GM18517 (cell line): ENCODE measurements around the gene EXOSC7.
"Not testable (repeated sequence)": the region's sequence is repeated elsewhere in the genome, so short reads cannot be mapped to it uniquely, and the experiment has no call there.

Experiments
- ATAC-seq: cut with Tn5 transposase; IDR thresholded peaks from one replicate; pipeline ENCODE4 v1.9.1; 2021; ENCODE audit warnings: mild to moderate bottlenecking, moderate library complexity; ENCODE audit not compliant: unreplicated experiment

The EXOSC7 gene

DNA sequence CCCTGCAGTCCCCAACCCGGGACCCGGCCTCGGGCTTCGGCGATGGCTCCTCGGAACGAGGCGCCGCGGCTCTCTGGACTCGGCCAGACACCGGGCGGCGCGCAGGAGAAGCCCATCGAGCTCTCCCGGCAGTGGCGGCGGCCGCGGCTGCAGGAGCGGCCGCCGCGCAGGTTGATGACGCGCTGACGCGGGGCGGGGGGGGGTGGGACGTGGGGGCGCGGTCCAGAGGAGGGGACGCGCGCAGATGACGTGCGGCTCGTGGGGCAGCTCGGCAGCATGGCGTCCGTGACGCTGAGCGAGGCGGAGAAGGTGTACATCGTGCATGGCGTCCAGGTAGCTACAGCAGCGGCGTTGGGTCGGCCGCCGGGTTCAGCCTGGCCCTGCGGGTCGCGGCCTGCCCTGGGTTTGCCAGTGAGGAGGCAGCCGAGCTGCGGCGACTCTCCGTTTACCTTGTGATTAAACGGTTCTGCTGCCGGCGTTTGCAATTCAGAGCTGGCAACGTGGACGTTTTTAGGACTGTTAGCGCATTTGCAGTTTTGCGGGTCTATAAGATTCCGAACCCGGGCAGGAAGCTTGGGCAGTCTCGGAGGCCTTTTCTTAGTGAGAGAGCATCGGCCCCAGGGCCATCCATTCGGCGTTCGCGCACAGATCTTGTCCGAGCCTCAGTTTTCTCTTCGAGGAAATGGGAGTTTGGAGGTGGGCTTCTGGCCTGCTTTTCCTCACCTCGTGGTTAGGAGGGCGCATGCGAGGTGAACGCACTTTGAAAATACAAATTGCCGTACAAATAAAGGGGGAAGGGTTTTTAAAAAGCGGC, at the start of gene EXOSC7, which contains the start of gene ZDHHC3:
EXOSC7 (plus strand) TSS at position 243 of the 814 bp plus-strand sequence; CDS start at position 277, 34 bp downstream.
ZDHHC3 (minus strand) TSS at position 173 of the 814 bp plus-strand sequence. CDS start 16,738 bp downstream, outside the sequence.
- ATAC-seq: peak; percentile 69

DNA sequence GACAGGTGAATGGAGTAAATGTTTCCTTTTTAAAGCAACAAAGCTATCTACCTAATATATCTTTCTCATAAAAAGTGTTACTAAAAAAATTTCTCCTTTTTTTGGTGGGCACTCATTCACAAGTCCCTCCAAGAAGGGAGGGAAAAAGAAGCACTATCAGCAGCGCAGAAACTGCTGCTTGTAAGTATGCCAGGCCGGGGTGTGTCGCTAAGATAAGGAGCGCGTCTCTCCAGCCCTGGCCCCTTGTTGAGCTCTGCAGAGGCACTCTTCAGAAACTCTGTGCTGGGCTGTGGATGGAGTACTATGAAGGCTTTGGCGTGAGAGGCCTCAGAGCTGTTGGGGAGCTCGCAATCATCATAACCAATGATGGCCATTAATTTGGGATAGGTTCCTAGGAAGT, 49.1 kb upstream of the EXOSC7 start:
- no peak for ATAC-seq

DNA sequence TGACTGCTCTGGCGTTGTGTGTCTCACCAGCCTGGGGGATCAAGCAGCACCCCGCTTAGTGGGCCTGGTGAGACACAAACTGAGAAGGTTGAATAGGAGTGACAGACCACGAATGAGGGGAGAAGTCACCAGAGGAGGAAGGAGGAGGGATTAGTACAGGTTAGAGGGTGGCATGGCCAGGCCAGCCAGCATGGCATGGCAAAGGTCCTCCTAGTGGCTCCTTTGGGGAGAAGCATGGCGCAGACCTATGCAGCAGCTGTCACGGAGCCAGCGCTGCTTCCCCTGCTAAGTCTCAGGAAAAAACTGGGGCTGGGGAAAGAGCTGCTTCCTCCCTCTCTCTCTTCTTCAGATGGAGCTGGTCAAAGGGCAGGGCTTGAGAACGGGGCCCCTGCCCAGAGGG, 48.7 kb upstream of the EXOSC7 start:
- no peak for ATAC-seq

DNA sequence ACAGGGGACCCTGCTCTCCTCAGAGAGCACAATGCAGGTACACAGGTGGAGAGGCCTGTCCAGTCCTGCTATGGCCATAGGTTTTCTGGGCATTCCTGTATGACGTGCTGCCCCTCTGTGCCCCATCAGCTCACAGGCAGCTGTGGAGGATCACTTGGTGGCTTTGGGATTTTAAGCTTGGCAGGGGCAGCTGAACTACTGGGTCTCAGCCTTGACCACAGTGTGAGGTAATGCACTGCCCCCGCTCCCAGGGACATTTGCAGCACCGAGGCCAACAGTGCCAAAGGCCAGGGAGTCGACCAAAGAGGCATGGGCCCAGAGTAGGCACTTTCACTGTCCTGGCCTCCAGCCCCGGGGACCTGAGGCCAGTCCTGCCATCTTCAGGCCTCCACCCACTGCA, 46.3 kb upstream of the EXOSC7 start:
- no peak for ATAC-seq

DNA sequence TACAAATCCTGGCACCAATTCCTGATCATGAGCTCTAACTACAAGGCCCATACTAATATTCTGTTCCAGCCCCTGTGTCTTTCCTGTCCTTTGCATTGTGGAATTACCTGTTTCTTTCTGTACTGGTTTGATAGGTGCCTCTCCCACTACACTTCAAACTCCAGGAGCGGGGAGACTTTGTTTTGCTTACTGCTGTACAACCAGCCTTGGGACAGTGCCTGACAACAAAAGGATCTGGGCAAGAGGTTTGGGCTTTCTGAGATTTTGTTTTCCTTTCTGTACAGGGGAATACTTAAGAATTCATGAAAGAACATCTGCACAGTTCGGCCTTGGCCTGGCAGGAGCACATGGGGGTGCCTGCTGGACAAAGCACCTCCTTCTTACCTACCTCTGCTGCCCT, 45.1 kb upstream of the EXOSC7 start:
- no peak for ATAC-seq

DNA sequence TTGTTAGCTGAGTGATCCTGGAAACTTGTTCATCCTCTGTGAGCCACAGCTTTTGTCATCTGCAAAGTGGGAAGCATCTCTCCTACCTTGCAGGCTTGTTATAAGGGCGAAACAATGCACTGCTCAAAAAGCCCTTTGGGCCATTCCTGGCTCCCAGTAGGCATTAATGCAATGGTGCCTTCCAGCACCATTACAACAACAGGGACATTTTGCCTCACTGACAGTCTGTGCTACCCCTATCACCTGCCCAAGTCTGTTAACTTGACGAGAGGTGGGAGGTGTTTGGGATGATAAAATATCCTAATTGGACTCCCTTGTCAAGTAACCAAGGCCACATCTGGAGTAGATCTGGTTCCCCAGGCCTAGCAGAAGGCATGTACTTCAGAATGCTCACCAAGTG, 44.3 kb upstream of the EXOSC7 start:
- ATAC-seq: no peak

DNA sequence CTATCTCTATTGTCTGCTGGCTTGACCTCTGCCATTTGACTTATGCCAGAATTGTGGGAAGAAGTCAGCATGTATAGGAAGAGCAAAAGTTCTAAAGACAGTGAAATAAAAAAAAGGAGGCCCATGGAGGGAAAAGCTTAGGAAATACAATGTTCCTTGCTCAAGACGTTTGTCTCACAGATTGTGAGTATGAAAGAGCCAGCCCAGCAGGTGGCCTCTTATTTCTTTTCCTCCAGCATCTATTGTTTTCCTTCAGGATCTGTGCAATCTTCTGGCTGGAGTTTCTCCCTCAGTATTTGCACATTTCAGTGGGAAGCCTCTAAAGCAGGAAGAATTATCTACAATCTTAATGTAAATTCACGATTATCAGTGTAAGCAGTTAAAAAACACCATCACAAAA, 43.8 kb upstream of the EXOSC7 start:
- ATAC-seq: no peak

DNA sequence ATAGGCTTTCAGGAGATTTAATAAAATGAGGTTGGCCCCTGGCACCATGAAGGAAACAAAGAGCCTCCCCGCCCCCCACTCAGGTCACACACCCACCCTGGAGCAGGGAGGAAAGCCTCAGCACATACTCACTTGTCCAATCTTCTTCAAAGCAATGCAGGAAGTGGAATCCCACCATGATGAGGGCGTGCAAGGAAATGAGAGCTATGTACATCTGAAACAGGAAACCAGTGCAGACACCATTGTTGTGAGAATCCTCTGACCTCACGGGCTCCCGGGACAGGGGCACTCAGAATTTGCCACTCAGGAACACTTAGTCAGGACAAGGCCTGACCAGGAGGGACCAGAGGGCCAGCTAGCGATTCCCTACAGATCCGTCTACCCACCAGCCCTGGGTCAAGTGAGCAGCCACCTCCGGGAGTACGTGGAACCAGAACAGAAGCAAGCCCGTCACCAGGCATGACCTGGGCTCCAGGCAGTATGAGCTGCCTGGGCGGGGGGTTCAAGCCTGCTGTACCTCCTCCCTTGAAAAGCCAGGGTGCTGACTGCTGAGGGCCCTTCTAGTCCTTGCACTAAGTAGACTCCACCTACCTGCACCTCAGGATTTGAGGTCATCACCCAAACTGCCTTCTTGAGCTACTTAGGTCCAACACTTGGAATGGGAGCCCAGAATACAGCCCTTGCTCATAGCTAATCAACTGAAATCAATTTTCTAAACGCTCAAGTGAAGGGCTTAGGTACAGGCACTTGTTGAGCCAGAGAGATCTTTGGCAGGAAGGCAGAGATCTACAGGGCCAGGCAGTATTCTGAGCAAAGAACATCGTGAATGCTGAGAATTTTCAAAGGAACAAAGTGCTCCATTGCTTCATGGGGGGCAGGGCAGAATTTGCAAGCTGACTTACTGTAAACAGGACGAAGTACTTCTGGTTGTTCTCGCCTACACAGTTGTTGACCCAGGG, 42.8 kb upstream of the EXOSC7 start:
- ATAC-seq: no peak

DNA sequence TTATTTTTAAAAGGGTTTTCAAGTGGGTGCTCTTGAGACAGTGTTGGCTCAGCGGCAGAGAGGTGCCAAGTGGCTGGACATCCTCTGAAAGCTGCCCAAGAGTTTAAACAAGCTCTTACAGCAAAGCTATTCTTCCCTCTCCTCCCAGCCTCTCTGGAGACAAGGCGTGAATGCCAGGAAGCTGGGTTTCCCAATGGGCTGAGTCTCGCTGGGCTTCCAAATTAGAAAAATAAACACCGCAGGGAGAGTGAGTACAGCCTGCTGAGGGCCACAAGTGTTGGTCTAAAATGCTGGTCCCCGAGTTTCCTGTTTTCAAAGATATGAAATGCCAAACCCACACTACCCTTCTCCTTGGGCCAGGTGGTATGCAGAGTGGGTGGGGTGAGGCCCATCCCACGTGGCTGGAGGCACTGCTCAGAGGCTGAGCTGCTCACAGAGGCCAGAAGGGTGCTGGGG, 36.4 kb upstream of the EXOSC7 start:
- no peak for ATAC-seq

DNA sequence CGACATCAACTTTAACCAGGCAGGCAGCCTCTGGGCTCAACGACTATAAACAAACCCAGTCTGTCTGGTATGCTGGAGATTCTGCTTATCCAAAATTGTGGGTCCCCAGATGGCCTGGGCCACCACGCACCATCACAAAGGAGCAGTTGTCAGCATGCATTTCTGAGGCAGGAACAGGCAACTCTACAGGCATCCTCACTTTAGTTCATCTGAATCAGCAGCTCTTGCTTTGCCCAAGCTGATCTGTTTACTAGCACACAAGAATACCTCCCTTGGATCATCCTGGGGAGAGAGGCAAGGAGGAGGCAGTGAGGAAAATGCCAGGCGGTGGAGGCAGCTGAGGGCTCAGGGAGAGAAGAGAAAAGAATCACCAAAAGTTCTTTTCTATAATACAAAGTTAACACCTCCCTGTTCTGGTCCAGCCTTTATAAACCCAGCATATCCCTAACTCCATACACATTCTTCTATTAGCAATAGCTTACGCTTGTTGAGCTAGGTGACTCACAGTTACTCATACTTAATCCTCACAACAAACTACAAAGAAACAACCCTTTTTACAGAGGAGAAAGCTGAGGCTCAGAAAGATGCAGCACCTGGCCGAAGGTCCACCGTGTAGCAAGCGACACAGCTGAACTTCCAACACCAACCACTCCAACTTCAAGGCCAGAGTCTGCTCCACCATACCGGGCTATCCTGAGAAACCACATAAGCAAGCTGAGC, 33.7 kb upstream of the EXOSC7 start:
- ATAC-seq: no peak

DNA sequence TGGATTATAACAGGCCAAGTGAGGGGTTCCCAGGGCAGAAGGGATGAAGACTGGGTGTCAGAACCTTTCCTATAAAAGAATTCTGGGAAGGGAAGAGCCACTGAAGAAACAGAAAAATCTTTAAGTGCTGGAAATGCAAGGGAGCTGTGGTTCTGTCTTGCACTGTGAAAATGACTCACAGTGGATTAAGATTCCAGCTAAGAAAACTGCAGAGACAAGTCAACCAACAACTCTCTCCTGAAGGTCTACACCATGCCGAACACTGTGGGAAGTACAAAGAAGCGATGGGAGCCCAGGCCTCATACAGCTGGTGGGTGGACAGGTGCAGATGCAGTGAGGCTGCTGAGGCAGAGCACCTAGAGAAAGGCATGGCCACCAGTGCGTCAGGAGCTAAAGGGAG, 27.8 kb upstream of the EXOSC7 start:
- ATAC-seq: no peak

DNA sequence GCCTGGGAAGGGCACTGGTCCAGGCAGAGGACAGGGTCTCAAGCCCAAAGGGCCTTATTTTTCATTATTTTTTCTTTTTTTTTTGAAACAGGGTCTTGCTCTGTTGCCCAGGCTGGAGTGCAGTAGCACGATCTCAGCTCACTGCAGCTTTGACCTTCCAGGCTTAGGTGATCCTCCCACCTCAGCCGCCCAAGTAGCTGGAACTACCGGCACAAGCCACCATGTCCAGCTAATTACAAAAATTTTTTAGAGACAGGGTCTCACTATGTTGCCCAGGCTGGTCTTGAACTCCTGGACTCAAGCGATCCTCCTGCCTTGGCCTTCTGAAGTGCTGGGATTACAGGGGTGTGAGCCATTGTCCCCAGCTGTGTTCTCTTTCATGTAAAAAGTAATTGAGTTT, 26.3 kb upstream of the EXOSC7 start:
- ATAC-seq: not testable (repeated sequence)

DNA sequence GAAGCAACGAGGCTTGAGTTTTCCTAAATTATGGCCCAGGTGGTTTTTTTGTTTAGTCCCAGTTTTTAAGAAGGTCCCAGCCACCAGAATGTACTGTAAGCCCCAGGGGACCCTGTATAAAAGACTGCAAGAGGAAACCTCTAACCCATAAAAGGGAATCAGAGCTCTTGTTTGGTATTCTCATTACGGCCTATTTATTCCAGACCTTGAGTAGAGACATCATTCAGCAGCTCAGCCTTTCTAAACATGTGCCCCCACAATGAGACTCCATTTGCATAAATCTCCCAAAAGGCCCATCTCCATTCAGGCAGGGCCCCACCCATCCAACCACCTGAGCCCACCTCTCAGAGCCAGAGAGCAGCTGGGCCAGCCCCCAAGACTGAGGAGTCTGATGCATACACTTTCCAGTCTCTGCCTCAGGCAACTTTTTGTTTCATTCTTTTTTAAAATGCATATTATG, 25.7 kb upstream of the EXOSC7 start:
- no peak for ATAC-seq

DNA sequence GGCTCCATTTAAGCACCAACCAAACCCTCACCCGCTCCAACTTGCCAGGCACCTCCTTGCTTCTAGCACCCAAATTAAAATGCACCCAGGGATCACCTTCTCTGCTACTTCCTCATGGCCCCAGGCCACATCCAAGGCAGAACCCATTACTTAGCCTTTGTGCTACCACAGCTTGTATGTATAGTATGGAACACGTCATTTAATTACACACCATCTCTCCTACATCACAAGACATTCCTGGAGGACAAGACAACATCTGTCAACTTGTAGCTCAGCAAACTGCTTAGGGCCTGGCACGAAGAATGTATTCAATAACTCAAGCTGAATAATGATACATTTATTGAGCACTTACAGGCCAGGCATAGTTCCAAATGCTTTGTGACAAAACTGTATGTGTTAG, 23.4 kb upstream of the EXOSC7 start:
- ATAC-seq: no peak

DNA sequence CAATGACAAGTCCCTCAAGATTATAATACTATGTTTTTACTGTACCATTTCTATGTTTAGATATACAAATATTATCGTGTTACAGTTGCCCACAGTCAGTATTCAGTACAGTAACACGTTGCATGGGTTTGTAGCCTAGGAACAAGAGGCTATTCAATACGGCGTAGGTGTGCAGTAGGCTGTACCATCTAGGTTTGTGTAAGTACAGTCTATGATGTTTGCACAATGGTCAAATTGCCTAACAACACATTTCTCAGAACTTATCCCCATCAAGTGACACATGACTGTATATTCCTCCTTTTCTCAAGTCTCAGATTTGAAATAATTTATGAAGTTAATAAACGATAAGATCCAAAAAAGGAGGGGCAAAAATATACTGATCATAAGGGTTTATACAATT, 21.7 kb upstream of the EXOSC7 start:
- no peak for ATAC-seq

DNA sequence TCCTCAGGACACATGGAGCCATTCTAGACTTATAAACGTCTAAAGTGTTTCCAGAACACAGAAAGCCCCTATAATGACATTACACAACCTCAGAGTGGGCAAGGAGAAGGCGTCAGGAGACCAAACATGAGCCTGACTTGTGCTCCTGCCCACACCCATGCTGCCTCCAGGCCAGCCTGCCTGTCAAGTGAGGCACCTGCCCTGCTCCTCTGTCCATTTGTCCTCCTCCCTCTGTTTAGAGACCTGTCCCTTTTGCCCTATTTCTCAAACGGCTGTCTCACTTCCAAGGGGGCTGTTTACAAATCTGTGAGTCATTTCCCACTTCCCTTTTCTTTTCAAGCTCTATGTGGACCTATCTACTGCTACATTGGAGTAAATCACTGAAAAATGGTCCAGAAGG, 21.1 kb upstream of the EXOSC7 start:
- peak; percentile 79 for ATAC-seq

DNA sequence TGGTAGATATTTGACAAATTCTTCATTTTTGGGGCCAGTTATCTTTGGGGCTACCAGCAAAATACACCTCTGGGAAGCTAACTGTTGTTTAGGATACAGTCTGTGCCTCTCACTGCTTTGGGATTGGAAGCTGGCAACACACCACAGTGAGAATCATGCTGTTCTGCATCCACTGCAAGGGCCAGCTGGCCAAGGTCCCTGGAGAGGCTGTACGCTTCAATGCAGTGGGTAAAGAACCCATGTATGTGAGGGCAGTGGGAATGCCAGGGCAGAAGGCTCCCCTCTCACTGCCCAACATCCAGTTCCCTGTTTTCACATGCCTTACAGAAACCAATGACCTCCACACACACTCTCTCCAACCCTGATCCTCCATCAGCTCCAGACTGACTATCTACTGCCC, 20.1 kb upstream of the EXOSC7 start:
- no peak for ATAC-seq

DNA sequence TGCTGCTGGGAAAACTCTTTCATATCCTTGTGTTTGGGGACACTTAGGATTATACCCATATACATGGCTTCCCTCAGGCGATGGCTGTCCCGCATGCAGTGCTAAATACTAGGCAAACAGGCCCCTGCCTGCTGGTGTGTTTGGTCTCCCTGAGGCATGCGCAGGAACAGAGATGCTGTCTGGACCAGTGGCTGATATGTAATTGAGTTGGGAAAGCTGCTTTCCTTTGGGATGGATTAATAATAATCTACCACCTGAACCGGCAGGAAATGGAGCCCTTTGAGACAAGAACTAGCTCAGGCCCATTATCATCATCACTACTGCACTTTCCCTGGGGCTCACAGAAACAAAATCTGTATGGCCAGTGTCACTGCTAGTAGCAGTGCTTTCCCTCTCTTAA, 18.1 kb upstream of the EXOSC7 start:
- ATAC-seq: no peak

DNA sequence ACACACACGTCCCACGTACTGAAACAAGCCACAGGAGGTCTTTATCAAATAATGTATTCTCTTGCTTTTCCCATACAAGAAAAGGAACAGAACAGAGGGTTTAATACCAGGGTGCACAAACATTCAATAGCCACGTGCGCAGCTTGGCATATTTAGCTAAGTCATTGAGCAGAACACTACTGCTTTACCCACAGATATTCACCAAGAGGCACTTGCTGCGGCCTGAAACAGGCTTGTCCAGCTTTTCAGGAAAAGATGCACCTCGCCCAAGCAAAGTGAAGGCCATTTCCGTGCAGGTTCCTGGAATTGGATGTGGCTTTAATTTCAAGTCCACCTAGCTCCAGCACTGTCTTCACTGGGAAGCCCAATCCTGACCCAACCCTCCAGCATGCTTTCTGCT, 17.7 kb upstream of the EXOSC7 start:
- ATAC-seq: no peak

DNA sequence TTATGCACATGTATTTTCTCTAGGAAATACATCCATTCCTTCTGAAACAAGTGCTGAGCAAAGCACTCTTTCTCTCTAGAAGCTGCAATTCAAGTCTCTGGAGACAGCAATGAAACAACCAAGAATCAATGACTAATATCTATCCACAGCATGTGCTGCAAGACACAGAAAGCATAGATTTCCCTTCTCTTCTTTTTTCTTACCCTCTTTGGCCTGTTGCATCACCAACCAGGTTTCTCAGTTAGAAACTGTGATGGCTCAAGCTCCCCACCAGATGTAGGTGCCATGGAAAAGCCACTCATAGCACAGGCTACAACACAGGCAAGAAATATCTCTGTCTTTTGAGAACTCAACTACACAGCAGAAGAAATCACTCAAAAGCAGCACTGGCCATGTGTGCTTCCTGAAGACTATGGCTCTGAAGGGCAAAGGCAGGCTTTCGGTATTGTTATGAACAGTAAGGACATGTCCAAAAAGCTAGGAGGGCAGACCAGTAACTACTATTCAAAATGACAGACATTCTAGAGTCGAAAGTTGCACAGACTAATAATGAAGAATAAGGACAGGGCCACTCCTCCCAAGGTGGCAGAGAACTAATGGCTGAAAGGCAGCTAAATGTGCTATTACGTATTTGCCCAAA, 15.5 kb upstream of the EXOSC7 start:
- ATAC-seq: no peak
